HG02642 (cell line): ENCODE results near the gene TGM2.

Experiments
- ATAC-seq: cut with Tn5 transposase; IDR thresholded peaks from one replicate; pipeline ENCODE4 v1.9.1; 2021; ENCODE audit warnings: mild to moderate bottlenecking; ENCODE audit not compliant: unreplicated experiment, poor library complexity

TGM2 gene

GRCh38 chr20:38178581-38178980 lies 13.5 kb upstream of the TGM2 start:
- no peak for ATAC-seq

GRCh38 chr20:38178065-38178491 lies 13.0 kb upstream of the TGM2 start:
- ATAC-seq = no peak

- no peak for ATAC-seq
Observed at GRCh38 chr20:38177201-38177600, 12.1 kb upstream of the TGM2 start.

- ATAC-seq = no peak
Observed at GRCh38 chr20:38175304-38176180, 10.5 kb upstream of the TGM2 start.

- no peak for ATAC-seq
Observed at GRCh38 chr20:38173237-38174156, 8.4 kb upstream of the TGM2 start.

GRCh38 chr20:38172408-38172807 lies 7.3 kb upstream of the TGM2 start:
- ATAC-seq = no peak

- ATAC-seq = no peak
Observed at GRCh38 chr20:38171675-38172043, 6.6 kb upstream of the TGM2 start.

- ATAC-seq = no peak
Observed at GRCh38 chr20:38170826-38171674, 6.0 kb upstream of the TGM2 start.

- no peak for ATAC-seq
Observed at GRCh38 chr20:38170219-38170825, 5.3 kb upstream of the TGM2 start.

- no peak for ATAC-seq
Observed at GRCh38 chr20:38169636-38170193, 4.6 kb upstream of the TGM2 start.

- no peak for ATAC-seq
Observed at GRCh38 chr20:38168791-38169589, 3.9 kb upstream of the TGM2 start.

GRCh38 chr20:38167851-38168760 lies 3.0 kb upstream of the TGM2 start:
- ATAC-seq = no peak

GRCh38 chr20:38167328-38167850 lies 2.3 kb upstream of the TGM2 start:
- ATAC-seq = no peak

- no peak for ATAC-seq
Observed at GRCh38 chr20:38166703-38167233, 1.7 kb upstream of the TGM2 start.

- no peak for ATAC-seq
Observed at GRCh38 chr20:38165966-38166702, 1.1 kb upstream of the TGM2 start.

- ATAC-seq = no peak
Observed at GRCh38 chr20:38164624-38165088, 414 bp downstream of the TGM2 start.

GRCh38 chr20:38164069-38164468 lies 1.0 kb downstream of the TGM2 start:
- ATAC-seq = no peak
